Endometrium (tissue), 2 donors: ENCODE results near the gene ITGA2B.
"Not testable (repeated sequence)": the region's sequence is repeated elsewhere in the genome, so short reads cannot be mapped to it uniquely, and the experiment has no call there.

Experiments used
- FAIRE-seq: peaks from 2 replicates; lab custom pipeline; 2012; peaks lifted over from hg19 to GRCh38; lab: Jason Lieb, UNC
- donor health status: control.
- donor health status: control.

ITGA2B gene

GRCh38 chr17:44329516-44329915 lies 59.9 kb downstream of the ITGA2B start:
- not testable (repeated sequence) for FAIRE-seq

- FAIRE-seq: no peak
Observed at GRCh38 chr17:44327715-44328449, 61.6 kb downstream of the ITGA2B start.

GRCh38 chr17:44326861-44327444 lies 62.5 kb downstream of the ITGA2B start:
- no peak for FAIRE-seq

GRCh38 chr17:44324571-44325275 lies 64.7 kb downstream of the ITGA2B start, which contains the start of gene SLC25A39:
Gene SLC25A39 (minus strand): TSS chr17:44324823. CDS start chr17:44323562, 1,261 bp downstream.
- FAIRE-seq: no peak

GRCh38 chr17:44324092-44324570 lies 65.3 kb downstream of the ITGA2B start:
- FAIRE-seq: no peak

- no peak for FAIRE-seq
Observed at GRCh38 chr17:44323359-44324091, 65.9 kb downstream of the ITGA2B start.

GRCh38 chr17:44322236-44322895 lies 67.1 kb downstream of the ITGA2B start:
- FAIRE-seq: no peak
